Osteocyte (in vitro differentiated cells): ENCODE results near the gene PHACTR1. TPM values are rescaled to one million over a fixed set of nuclear protein-coding genes. Genes with fewer than 3 reads are reported as not detected.

Experiments
- DNase-seq: peaks from one replicate; pipeline ENCODE4 v3.0.0; 2021; ENCODE audit warnings: mixed read lengths; ENCODE audit not compliant: unreplicated experiment; ENCODE audit errors: extremely low spot score
- H3K27ac Mint-ChIP-seq: one replicate; pipeline ENCODE4 v1.8.0; 2021; ENCODE audit warnings: mild to moderate bottlenecking, mixed read lengths; ENCODE audit not compliant: unreplicated experiment
- H3K27me3 Mint-ChIP-seq: one replicate; pipeline ENCODE4 v1.8.0; 2021; ENCODE audit warnings: mixed read lengths; ENCODE audit not compliant: unreplicated experiment
- H3K36me3 Mint-ChIP-seq: one replicate; pipeline ENCODE4 v1.8.0; 2021; ENCODE audit warnings: mixed read lengths; ENCODE audit not compliant: unreplicated experiment
- H3K4me1 Mint-ChIP-seq: one replicate; pipeline ENCODE4 v1.8.0; 2021; ENCODE audit warnings: mixed read lengths; ENCODE audit not compliant: unreplicated experiment
- H3K4me3 Mint-ChIP-seq: one replicate; pipeline ENCODE4 v1.8.0; 2021; ENCODE audit warnings: mild to moderate bottlenecking, moderate library complexity, mixed read lengths; ENCODE audit not compliant: unreplicated experiment
- H3K9me3 Mint-ChIP-seq: one replicate; pipeline ENCODE4 v1.8.0; 2021; ENCODE audit warnings: mixed read lengths; ENCODE audit not compliant: unreplicated experiment
- total RNA-seq: library from RNA; stranded (reverse); gene quantifications from 2 replicates; pipeline ENCODE4 v1.2.1, GENCODE V29; 2021
- TF ChIP-seq, protein P1 (sequence below): fragments of 200-600 bp; sonication (generic); IDR thresholded peaks from 2 replicates; pipeline ENCODE4 v1.5.0; 2021; ENCODE audit warnings: antibody characterized with exemption, mild to moderate bottlenecking, moderate library complexity

PHACTR1 gene
- total RNA-seq, 1 donor from 2014 or later: 1.0 TPM

DNA sequence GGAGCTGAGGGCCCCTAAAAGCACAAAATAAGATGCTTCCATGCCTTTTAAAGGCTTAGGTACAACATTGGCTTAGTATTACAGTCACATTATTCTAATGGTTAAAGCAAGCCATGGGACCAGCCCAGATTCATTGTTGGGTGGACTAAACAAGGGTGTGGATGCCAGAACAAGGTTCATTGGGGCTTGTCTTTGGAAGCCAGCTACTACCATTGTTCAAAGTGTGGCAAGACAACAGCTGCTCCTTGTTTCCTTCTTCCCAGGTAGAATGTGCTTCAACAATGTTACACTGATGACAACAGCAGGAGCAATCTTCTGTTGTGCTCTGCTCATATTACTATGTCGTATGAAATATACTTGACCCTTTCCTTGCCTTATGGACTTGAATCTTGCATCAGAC lies 350.3 kb downstream of the PHACTR1 start:
- Mint-ChIP-seq H3K27me3 (peaks cover 3% of the 10 kb centered on the region), H3K9me3 (no peaks in the 10 kb centered on the region), H3K36me3 (no peaks in the 10 kb centered on the region), H3K27ac (no peak overlapping the region), H3K4me1 (no peaks in the 10 kb centered on the region), H3K4me3 (no peak overlapping the region)
- no peak for DNase-seq
- TF ChIP-seq, protein P1, sequence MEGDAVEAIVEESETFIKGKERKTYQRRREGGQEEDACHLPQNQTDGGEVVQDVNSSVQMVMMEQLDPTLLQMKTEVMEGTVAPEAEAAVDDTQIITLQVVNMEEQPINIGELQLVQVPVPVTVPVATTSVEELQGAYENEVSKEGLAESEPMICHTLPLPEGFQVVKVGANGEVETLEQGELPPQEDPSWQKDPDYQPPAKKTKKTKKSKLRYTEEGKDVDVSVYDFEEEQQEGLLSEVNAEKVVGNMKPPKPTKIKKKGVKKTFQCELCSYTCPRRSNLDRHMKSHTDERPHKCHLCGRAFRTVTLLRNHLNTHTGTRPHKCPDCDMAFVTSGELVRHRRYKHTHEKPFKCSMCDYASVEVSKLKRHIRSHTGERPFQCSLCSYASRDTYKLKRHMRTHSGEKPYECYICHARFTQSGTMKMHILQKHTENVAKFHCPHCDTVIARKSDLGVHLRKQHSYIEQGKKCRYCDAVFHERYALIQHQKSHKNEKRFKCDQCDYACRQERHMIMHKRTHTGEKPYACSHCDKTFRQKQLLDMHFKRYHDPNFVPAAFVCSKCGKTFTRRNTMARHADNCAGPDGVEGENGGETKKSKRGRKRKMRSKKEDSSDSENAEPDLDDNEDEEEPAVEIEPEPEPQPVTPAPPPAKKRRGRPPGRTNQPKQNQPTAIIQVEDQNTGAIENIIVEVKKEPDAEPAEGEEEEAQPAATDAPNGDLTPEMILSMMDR: no peak

DNA sequence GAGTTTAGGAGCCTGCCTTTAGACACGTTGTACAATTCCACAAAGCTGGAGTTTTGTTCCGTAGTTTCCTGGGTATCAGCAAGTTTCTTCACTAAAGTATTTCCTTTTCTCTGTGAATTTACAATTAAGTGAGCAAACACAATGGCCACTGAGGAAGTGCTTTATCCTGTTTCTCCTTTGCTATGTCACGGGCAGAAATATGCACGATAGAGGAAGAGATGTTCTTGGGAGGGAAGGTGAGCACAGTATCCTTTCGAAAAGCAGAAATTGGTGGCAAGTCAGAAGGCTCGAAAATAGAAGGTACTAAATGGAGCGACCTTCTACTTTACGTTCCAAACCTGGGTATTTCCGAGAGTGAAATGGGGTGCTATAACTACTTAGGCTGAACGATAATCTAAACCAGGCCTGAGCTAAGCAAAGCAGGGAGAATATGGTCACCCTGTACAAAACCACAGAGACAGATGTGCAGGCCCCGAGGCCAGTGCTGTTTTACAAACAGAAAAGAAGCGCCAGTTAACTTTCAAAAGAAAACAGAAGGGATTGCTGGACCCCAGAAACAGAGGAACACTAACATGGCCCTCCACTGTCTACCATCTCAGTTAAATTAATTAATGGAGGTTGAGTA lies 352.1 kb downstream of the PHACTR1 start:
- Mint-ChIP-seq H3K9me3 (no peaks in the 10 kb centered on the region), H3K4me3 (no peak overlapping the region), H3K27ac (no peak overlapping the region), H3K27me3 (peaks cover 5% of the 10 kb centered on the region), H3K4me1 (peaks cover 5% of the 10 kb centered on the region), H3K36me3 (no peaks in the 10 kb centered on the region)
- no peak for DNase-seq
- TF ChIP-seq, protein P1: no peak

- peaks cover 5% of the 10 kb centered on the region for H3K4me1 Mint-ChIP-seq
- H3K27ac Mint-ChIP-seq: no peak overlapping the region
- TF ChIP-seq, protein P1: no peak
- H3K9me3 Mint-ChIP-seq: no peaks in the 10 kb centered on the region
- no peaks in the 10 kb centered on the region for H3K36me3 Mint-ChIP-seq
- peaks cover 5% of the 10 kb centered on the region for H3K27me3 Mint-ChIP-seq
- no peak for DNase-seq
- no peak overlapping the region for H3K4me3 Mint-ChIP-seq
Measured at GRCh38 chr6:13071550-13072345, 355.2 kb downstream of the PHACTR1 start.

GRCh38 chr6:13072686-13073347 lies 356.2 kb downstream of the PHACTR1 start:
- Mint-ChIP-seq H3K4me3 (no peak overlapping the region), H3K9me3 (no peaks in the 10 kb centered on the region), H3K36me3 (no peaks in the 10 kb centered on the region), H3K27ac (no peak overlapping the region), H3K4me1 (peaks cover 5% of the 10 kb centered on the region), H3K27me3 (peaks cover 5% of the 10 kb centered on the region)
- DNase-seq: no peak
- TF ChIP-seq, protein P1: no peak
